ENCODE data around the gene PSMD14.
"Not testable (repeated sequence)": the region's sequence is repeated elsewhere in the genome, so short reads cannot be mapped to it uniquely, and the experiment has no call there.

Gene PSMD14

GRCh38 chr2:161335626-161336025 lies 27.4 kb downstream of the PSMD14 start:
- Histone ChIP-seq H3K4me1 (ENCODE audit: low read depth, poor library complexity, severe bottlenecking) (no peaks in the 10 kb centered on the region), H3K9ac (no peak overlapping the region), H3K27ac (no peak overlapping the region), H3K27me3 (ENCODE audit: insufficient read depth, low read depth) (no peaks in the 10 kb centered on the region), H3K4me2 (no peak overlapping the region), H3K4me3 (IDR thresholded peaks at IDR 0.05; ENCODE audit: insufficient read depth, low read depth, low read length) (no peak overlapping the region), H3K79me2 (ENCODE audit: insufficient read depth, low read depth) (peaks cover 41% of the 10 kb centered on the region; the same call in 1 of the 2 replicates), H3K36me3 (ENCODE audit: insufficient read depth) (no peaks in the 10 kb centered on the region), H4K20me1 (ENCODE audit: insufficient read depth) (no peaks in the 10 kb centered on the region), H2AFZ (ENCODE audit: low read depth) (no peak overlapping the region)
- TF ChIP-seq CTCF (conservative IDR thresholded peaks at IDR 0.05; ENCODE audit: low read depth, low read length) = no peak

GRCh38 chr2:161337247-161337646 lies 29.0 kb downstream of the PSMD14 start:
- no peaks in the 10 kb centered on the region for H3K27me3 ChIP-seq (ENCODE audit: insufficient read depth, low read depth)
- H3K9ac ChIP-seq = no peak overlapping the region
- no peak overlapping the region for H3K4me2 ChIP-seq
- H3K27ac ChIP-seq = no peak overlapping the region
- H3K79me2 ChIP-seq (ENCODE audit: insufficient read depth, low read depth) = peaks cover 32% of the 10 kb centered on the region; the same call in 1 of the 2 replicates
- H4K20me1 ChIP-seq (ENCODE audit: insufficient read depth) = no peaks in the 10 kb centered on the region
- TF ChIP-seq CTCF (conservative IDR thresholded peaks at IDR 0.05; ENCODE audit: low read depth, low read length) = no peak
- H2AFZ ChIP-seq (ENCODE audit: low read depth) = no peak overlapping the region
- no peaks in the 10 kb centered on the region for H3K36me3 ChIP-seq (ENCODE audit: insufficient read depth)
- H3K4me1 ChIP-seq (ENCODE audit: low read depth, poor library complexity, severe bottlenecking) = no peaks in the 10 kb centered on the region
- no peak overlapping the region for H3K4me3 ChIP-seq (IDR thresholded peaks at IDR 0.05; ENCODE audit: insufficient read depth, low read depth, low read length)

GRCh38 chr2:161339532-161339931 lies 31.3 kb downstream of the PSMD14 start:
- not testable (repeated sequence) for H3K4me3 ChIP-seq (IDR thresholded peaks at IDR 0.05; ENCODE audit: insufficient read depth, low read depth, low read length); H4K20me1 ChIP-seq (ENCODE audit: insufficient read depth); H3K9ac ChIP-seq; H3K4me1 ChIP-seq (ENCODE audit: low read depth, poor library complexity, severe bottlenecking); H3K27ac ChIP-seq; H2AFZ ChIP-seq (ENCODE audit: low read depth); H3K36me3 ChIP-seq (ENCODE audit: insufficient read depth); H3K27me3 ChIP-seq (ENCODE audit: insufficient read depth, low read depth); H3K4me2 ChIP-seq
- peaks cover 33% of the 10 kb centered on the region; the same call in 1 of the 2 replicates for H3K79me2 ChIP-seq (ENCODE audit: insufficient read depth, low read depth)

GRCh38 chr2:161340930-161341413 lies 32.7 kb downstream of the PSMD14 start:
- peaks cover 33% of the 10 kb centered on the region; the same call in 1 of the 2 replicates for H3K79me2 ChIP-seq (ENCODE audit: insufficient read depth, low read depth)
- H4K20me1 ChIP-seq (ENCODE audit: insufficient read depth); H3K36me3 ChIP-seq (ENCODE audit: insufficient read depth); H2AFZ ChIP-seq (ENCODE audit: low read depth); H3K27me3 ChIP-seq (ENCODE audit: insufficient read depth, low read depth); H3K9ac ChIP-seq; H3K4me3 ChIP-seq (IDR thresholded peaks at IDR 0.05; ENCODE audit: insufficient read depth, low read depth, low read length); H3K27ac ChIP-seq; H3K4me2 ChIP-seq: not testable (repeated sequence)
- H3K4me1 ChIP-seq (ENCODE audit: low read depth, poor library complexity, severe bottlenecking) = peaks cover 11% of the 10 kb centered on the region

GRCh38 chr2:161343235-161343634 lies 35.0 kb downstream of the PSMD14 start:
- H3K79me2 ChIP-seq (ENCODE audit: insufficient read depth, low read depth) = peaks cover 43% of the 10 kb centered on the region; the same call in 1 of the 2 replicates

More at GRCh38 chr2:161343235-161343634, 35.0 kb downstream of the PSMD14 start:
- no peaks in the 10 kb centered on the region for H3K27me3 ChIP-seq (ENCODE audit: insufficient read depth, low read depth)
- 0 out of 2 replicates have a peak, but pooled peaks cover 10% of the 10 kb centered on the region for H4K20me1 ChIP-seq (ENCODE audit: insufficient read depth)
- no peak overlapping the region for H3K4me3 ChIP-seq (IDR thresholded peaks at IDR 0.05; ENCODE audit: insufficient read depth, low read depth, low read length)
- no peak overlapping the region for H3K4me2 ChIP-seq
- no peak overlapping the region for H2AFZ ChIP-seq (ENCODE audit: low read depth)
- H3K27ac ChIP-seq = no peak overlapping the region
- H3K9ac ChIP-seq = no peak overlapping the region
- TF ChIP-seq CTCF (conservative IDR thresholded peaks at IDR 0.05; ENCODE audit: low read depth, low read length) = no peak
- H3K4me1 ChIP-seq (ENCODE audit: low read depth, poor library complexity, severe bottlenecking) = peaks cover 11% of the 10 kb centered on the region
- no peaks in the 10 kb centered on the region for H3K36me3 ChIP-seq (ENCODE audit: insufficient read depth)
